CD4-positive, alpha-beta T cell treated with Interleukin-17A for 1 hour (primary cell): ENCODE measurements around the gene RPL12.
A peak's percentile ranks its signal among the peaks of the same experiment; 100 is the strongest.
"Not testable (repeated sequence)": the region's sequence is repeated elsewhere in the genome, so short reads cannot be mapped to it uniquely, and the experiment has no call there.

ENCODE experiments used
- DNase-seq: peaks from one replicate; pipeline ENCODE4 v3.0.0-alpha.2; 2020

The RPL12 gene

DNA sequence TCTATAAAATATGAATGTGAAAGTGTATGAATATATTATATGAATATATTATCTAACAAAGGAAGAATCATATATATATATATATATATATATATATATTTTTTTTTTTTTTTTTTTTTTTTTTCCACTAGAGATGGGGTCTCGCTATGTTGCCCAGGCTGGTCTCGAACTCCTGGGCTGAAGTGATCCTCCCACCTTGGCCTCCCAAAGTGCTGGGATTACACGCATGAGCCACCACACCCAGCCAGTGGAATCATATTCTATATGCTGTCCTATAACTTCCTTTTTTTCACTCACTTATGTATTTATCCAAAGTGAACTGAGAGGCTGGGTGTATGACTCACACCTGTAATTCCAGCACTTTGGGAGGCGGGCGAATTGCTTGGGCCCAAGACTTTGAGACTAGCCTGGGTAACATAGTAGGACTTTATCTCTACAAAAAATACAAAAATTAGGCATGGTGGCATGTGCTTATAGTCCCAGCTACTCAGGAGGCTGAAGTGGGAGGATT lies 15.3 kb upstream of the RPL12 start:
- not testable (repeated sequence) for DNase-seq

DNA sequence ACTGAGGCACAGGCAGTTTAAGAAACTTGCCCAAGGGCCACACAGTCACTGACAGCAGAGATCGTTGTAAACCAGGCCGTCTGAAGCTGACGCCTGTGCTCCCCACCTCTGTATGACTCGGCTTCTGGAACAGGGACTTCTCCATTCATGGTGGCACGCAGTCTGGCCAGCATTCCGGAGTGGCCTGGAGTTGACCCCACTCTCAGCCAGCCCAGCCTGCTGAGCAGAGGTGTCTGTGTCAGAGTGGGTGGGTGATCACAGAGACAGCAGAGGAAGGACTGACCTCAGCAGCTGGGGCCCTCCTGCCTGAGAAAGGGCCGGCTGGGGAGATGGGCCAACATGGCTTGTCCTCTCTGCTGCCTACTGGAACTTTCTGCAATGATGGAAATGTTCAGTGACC lies 12.7 kb upstream of the RPL12 start:
- no peak for DNase-seq

DNA sequence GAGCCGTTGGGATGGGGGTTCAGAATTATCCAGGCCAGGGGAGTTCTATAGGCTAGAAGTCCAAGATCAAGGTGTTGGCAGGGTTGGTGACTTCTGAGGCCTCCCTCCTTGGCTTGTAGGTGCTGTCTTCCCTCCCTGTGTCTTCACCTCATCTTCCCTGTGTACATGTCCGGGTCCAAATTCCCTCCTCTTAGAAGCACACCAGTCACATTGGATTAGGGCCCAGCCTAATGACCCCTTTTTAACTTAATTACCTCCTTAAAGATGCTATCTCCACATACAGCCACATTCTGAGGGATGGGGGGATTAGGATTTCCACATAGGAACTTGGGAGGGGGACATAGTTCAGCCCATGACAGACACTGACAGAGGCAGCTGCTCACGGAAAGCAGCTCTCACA lies 12.2 kb upstream of the RPL12 start:
- DNase-seq: no peak

DNA sequence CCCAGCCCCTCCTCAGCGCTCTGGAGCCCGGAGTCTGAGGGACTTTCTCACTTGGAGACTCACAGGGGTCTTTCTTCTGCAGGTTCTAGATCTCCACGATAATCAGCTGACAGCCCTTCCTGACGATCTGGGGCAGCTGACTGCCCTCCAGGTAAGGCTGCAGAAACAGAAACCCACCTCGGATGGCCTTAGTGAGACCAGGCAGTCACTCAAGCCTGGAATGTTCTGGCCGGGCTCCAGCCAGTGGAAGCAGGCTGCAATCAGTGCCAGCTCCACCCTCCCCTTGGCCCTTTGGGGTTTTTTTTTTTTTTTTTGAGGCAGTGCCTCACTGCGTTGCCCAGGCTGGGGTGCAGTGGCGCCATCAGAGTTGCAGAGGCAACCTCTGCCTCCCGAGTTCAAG lies 7.7 kb upstream of the RPL12 start:
- no peak for DNase-seq

DNA sequence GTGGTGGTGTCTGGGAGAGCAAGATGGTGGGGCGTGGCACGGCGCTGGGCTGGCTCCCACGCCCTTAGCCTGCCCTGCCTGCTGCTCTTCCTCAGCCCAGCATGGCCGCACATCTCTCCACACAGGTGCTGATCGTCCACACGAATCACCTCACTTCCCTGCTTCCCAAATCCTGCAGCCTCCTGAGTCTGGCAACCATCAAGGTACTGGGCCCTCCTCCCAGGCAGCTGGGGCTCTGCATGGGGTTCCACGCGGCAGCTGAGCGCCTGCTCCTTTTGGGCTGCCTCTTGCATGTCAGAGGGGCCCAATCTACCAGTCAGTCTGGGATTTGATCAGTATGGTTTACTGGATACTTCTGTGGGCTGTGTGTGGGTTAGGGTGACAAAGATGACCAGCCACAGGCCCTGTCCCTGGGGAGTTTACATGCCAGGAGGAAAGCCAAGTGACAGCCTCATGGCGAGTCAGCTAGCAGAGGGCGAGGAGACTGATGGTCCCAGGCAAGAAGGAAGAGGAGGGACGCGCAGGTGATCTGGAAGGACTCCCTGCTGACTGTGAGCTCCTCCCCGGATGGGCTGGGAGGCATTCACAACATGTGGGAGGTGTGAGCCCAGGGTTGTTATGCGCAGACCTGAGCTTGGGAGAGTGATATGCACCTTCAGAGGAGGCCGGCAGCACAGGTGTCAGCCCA lies 6.1 kb upstream of the RPL12 start:
- DNase-seq: no peak

DNA sequence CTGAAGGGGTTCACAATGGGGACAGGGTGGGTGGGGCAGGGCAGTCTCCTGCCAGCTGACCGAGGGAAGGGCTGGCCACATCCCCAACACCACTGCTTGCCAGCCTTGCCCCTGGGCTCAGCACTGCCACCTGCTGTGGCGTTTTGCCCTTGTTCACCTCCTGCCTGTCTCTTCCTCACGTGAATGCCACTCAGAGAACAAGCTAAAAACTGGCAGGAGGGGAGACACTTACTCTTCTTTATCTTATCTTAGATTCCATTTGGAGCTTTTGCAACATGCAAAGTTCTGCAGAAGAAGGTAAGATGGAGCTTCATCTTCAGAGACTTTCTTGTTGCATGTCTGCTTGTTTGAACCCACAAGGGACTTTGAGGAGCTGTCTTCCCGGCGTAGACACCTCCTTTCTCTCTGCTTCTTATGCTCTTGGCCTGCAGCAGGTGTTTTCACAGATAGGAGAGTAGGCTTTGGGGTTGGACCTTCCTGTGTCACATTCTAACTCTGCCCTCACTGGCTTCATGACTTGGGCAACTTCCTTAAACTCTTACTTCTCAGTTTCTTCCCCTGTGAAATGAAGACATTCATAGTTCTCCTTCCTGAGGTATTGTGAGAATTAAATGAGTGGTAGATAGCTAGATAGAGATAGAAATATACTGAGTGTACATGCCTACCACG lies 4.3 kb upstream of the RPL12 start:
- no peak for DNase-seq

DNA sequence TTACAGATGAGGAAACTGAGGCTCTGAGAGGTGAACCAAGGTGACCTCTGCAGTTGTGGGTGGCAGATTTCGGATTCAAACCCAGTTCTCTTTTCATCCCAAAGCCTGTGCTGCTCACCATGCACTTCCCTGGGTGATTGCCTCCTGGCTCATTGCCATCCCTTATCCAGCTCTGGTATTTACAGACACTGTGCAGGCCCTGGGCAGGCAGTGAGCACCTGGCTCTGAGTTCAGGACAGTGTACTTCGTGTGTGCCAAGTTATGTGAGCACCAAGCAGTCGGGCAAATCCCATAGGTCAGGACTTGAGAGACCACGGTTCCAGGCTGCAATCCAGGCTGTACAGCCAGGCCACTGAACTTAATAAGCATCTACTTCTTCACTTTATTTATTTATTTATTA lies 1.5 kb upstream of the RPL12 start:
- DNase-seq: no peak

DNA sequence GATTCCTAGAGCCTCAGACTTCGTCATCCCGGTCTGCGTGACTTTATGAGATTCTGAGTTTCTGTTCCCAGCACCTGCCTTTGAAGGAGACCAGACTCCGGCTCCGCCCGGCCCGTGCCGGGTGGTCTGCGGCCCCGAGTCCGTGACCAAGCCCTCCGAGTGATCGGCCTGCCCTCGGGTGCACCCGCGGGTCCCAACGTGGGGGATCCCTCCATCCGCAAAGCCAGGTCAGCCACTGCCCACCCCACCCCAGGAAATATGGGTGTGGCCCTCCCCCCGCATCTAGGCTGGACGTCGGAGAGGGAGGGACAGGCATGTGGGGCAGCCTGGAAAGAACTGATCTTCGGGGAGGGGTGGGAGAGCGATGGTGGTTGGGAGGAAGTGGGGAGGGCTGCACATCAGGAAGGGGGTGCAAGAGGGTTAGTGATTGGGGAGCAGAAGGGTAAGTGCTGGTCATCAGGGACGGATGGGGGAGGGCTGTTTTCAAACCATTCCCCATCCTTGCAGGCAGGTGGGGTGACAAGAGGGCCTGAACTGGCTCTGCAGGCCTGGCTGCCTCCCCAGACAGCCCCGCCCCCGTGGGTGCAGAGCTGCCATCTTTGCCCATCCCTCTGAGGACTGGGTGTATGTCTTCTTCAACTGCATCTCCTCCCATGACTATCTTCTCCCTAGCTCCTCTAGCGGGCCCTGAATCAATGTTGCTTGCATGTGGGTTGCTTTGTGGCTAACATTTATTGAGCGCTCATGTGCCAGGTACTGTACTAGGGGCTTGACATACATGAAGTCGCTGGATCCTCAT lies 851 bp upstream of the RPL12 start:
- peak; percentile 56 for DNase-seq

DNA sequence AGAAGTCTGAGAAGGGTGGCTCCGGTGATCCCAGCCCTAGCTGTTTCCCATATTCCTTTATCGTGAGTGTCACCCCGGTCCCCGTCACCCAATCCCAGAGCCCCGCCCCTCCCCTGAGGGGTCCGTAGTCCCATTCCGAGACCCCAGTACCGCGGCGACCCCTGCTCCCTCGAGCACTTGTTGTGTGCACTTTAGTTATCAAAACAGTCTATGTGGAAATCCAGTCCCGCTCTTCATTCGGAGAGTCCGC lies 327 bp upstream of the RPL12 start:
- no peak for DNase-seq

DNA sequence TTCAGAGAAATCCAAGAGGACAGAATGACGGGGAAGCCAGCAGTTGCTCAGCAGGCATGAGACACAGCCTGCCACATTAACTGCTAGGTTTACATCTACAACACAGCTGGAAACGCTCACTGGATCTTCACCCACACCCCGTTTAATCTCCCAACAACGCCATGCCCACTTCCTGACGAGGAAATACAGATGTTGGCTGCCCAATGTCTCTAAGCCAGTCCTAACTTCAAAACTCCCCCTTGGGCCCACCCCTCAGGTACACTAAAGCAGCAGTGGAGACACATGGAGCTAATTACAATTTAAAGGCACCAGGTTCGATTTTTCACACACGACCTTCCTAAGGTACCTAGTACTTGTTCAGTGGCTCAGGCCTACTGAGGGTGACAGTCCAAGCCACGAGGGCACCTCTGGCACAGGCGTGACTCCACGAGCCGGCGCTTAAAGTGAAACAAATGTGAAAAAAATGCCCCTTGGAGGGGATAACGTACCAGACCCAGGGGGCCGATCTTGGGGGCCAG lies 904 bp downstream of the RPL12 start:
- DNase-seq: no peak

DNA sequence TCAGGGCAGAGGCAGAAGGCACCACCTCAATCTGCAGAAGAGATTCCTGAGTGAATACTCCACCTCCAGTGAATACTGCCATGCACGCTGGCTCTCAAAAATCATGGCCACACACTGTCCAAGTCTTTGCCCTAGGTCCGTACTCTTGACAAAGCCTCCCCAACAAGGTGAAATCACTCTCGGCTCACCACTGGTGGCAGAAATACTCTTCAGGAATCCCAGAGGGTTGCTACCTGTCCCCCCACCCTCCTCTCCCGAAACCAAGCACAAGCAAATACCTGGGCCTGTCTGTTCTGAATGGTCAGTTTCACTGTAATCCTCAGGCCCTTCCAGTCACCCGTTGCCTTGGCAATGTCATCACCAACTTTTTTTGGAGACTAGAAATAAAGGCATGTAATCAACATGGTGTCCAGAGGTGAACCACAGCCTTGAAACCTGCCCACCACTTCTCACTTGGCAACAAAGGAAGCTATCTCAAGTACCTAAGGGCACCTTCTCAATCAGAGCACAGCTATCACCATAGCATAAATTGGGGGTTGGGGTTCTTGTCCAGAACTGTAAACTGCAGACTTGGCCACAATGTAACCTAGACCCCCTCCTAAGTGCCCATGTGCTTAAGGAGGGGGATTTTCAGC lies 1.8 kb downstream of the RPL12 start:
- no peak for DNase-seq

DNA sequence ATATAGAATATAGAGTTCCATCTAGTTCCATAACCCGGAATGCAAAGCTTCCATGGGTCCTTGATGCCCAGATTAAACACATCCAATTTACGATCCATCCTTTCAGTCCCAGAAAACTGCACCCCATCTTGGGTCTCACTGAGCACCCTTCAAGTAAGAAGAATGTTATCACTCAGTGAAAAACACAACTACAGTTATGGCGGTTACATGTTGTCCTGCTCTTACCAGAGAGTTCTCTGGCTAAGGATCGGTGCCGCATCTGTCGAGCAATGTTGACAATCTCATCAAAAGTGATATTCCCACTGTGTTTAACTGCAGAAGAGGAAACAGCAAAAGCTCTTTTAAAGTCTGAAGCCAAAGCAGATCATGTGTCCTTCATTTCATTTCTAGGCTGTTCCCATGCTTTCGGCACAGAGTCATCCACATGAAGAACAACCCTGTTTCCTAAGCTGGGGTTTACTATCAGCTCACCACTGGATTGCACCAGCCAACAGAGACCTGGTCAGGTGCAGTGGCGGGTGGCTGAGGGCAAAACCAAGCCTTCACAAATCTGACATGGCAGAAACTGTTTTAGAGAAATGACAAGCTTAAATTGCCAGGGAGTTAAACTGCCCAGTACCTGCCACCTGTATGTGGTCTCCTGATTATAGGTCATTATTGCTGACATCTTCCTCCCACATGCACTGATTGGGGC lies 2.9 kb downstream of the RPL12 start:
- no peak for DNase-seq

DNA sequence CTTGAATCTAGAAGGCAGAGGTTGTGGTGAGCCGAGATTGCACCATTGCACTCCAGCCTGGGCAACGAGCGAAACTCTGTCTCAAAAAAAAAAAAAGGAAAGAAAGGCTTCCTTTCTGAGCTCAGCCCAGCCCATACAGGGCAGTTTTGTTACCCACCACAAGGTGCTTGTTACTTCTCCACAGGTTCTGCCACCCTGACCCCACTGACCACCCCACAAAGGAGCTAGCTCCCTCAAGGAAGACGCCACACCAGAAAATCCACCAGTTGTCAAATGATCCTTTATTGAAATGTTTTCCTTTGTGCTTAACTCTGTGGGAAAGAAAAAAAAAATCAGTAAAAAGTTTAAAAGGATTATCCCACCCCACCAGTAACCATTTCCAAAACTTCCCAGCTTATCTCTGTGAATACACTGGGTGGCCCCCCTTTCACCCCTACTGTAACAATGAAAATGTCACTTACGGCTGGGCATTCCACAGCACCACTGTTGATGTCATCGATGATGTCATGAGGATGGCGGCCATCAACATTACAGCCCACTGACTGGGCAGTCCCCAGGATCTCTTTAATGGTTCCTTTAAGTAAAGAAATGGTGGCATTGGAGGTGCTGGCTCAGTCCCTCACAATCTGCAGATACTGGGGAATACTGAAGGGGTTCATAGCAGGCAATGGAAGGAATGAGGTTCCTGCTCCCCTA lies 3.6 kb downstream of the RPL12 start:
- no peak for DNase-seq

DNA sequence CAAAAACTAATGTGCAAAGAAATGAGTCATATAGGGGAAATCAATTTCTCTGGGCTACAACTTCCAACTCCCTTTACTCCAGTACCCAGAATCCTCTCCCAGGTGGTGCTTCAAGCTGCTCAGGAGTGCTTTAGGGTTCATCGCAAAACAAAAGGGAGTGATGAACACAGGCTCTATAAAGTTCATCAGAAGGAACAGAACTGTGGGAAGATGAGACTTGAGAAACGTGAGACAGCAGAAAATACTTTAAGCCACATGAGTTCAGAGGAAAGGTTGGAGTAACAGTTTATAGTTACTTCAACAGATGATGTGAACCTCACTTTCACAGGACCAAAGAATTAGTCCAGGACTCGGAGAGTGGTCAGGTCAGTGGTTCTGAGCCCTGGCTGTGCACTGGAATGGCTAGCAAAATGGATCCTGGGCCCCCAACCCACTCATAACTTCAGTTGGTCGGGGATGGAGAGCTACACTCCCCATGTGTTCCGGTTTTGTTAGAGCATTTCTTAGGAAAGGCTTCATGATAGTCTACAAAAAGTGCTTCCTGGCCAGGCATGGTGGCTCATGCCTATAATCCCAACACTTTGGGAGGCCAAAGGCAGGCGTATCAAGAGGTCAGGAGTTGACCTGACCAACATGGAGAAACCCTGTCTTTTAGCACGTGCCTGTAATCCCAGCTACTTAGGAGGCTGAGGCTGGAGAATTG lies 4.3 kb downstream of the RPL12 start:
- DNase-seq: no peak

DNA sequence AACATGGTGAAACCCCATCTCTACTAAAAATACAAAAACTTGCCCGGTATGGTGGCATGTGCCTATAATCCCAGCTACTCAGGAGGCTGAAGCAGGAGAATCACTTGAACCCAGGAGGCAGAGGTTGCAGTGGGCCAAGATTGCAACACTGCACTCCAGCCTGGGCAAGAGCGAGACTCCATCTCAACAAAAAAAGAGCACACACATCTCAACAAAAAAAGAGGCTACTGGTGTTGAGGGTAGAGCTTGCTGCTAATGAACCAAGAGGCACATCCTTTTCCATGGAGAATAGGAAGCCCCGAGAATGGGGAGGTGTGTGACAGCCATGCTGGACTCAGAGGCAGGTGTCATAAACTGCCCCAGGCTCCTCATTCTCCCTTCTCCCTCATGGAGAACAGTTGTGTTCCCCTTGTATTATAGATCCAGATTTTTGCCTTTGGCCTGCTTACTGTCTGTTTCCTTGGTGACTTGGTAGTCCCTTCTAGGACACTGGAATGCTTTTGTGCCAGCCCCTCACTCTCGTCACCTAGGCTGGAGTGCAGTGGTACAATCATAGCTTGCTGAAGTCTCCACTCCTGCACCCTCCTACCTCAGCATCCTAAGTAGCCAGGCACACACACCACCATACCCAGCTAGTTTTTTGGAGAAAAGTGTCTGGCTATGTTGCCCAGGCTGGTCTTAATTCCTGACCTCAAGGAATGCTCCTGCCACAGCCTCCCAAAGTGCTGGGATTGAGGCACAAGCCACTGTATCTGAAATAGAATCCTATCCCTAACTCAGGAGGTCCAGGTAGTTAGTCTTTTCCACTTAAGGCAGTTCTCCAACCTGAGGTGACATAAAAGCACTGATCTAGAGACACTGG lies 5.1 kb downstream of the RPL12 start:
- no peak for DNase-seq

DNA sequence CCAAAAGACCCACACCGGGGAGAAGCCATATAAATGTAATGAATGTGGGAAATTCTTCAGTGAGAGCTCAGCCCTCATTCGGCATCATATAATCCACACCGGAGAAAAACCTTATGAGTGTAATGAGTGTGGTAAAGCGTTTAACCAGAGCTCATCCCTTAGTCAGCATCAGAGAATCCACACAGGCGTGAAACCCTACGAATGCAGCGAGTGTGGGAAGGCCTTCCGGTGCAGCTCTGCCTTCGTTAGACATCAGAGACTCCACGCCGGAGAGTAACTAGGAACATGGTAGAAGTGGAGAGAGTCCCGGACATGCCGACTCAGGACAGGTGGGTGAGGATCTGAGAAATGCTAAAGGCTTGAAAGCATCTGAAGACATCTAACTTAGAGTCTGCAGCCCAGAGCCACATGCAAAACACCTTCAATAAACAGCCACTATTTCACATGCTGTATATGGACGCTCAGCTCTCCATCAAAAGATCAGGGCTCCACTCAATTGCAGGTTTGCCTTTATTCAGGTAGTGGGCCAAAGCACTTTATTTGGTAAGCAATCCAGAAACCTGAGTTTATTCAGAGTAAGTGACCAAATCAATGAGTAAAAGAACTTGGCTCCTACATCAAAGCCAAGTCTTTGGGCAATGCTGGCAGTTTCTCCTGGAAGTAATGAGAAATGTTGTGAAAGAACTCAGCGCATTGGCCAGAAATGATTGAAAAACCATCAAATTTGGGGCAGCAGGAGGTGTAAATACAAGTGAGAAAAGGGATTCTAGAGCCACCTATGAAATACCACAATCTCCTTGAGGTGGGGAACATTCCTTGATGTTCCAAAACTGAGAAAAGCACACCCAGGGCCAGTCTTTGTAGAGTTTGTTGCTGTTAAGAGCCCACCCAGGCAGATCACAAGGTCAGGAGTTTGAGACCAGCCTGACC lies 6.0 kb downstream of the RPL12 start:
- no peak for DNase-seq

DNA sequence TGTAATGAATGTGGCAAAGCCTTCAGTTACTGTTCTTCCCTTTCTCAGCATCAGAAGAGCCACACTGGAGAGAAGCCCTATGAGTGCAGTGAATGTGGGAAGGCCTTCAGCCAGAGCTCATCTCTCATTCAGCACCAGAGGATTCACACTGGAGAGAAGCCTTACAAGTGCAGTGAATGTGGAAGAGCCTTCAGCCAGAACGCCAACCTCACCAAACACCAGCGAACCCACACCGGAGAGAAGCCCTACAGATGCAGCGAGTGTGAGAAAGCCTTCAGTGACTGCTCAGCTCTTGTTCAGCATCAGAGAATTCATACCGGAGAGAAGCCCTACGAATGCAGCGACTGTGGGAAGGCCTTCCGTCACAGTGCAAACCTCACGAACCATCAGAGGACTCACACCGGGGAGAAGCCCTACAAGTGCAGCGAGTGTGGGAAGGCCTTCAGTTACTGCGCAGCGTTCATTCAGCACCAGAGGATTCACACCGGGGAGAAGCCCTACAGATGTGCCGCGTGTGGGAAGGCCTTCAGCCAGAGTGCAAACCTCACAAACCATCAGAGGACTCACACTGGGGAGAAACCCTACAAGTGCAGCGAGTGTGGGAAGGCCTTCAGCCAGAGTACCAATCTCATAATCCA lies 6.8 kb downstream of the RPL12 start:
- no peak for DNase-seq

DNA sequence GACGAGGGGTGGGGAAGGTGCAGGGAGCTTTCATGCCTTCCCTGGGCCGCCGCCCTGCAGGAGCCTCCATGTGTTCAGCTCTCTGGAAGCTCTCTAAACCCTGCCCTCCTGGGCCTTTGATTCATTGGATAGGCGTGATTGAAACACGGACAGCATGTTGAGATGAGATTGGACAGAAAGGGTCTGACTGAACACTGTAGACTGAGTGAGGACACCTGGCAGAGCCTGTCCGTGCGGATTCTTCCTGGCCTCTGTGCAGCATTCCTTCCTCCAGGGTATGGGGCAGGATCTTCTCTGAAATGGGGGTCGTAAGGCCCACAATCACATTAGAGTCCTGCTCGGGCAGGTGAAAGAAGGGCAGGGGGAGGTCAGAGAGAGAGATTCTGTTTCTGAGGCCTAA lies 12.8 kb downstream of the RPL12 start:
- no peak for DNase-seq
